Smooth muscle cell of the brain vasculature (primary cell): Measurements from ENCODE around the gene GRIN3B.

Source experiments
- DNase-seq: peaks from one replicate; pipeline ENCODE4 v3.0.0-alpha.2; 2012; ENCODE audit warnings: low read depth, low spot score

Gene GRIN3B

DNA sequence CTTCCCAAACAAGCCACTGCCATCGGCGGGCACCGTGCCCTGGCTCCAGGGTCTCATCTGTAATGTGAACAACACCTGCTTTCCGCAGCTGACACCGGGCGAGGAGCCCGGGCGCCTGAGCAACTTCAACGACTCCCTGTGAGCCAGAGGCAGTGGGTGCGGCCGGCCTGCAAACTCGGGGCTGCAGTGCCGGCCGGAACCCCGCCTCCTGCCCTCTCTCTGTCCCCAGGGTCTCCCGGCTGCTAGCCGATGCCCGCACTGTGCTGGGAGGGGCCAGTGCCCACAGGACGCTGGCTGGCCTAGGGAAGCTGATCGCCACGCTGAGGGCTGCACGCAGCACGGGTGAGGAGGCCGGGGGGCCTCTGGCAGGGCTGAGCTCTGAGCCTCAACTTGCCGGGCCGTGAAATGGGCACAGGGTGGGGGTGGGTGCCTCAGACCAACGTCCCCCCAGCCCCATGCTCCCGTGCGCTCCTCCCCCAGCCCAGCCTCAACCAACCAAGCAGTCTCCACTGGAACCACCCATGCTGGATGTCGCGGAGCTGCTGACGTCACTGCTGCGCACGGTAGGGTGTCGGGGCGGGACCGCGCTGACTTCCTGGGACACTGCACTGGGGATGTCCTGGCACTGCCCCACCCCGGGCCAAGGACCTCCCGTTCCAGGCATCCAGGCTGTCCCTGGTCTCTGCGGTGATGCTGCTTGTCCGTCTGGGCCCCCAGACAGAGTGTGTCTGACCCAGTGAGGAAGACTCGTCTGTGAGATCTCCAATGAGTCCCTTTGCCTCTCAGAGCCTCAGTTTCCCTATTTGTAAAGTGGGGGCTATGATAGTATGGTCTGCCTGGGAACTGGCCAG, 41.8 kb downstream of the GRIN3B start:
- DNase-seq, result no peak

DNA sequence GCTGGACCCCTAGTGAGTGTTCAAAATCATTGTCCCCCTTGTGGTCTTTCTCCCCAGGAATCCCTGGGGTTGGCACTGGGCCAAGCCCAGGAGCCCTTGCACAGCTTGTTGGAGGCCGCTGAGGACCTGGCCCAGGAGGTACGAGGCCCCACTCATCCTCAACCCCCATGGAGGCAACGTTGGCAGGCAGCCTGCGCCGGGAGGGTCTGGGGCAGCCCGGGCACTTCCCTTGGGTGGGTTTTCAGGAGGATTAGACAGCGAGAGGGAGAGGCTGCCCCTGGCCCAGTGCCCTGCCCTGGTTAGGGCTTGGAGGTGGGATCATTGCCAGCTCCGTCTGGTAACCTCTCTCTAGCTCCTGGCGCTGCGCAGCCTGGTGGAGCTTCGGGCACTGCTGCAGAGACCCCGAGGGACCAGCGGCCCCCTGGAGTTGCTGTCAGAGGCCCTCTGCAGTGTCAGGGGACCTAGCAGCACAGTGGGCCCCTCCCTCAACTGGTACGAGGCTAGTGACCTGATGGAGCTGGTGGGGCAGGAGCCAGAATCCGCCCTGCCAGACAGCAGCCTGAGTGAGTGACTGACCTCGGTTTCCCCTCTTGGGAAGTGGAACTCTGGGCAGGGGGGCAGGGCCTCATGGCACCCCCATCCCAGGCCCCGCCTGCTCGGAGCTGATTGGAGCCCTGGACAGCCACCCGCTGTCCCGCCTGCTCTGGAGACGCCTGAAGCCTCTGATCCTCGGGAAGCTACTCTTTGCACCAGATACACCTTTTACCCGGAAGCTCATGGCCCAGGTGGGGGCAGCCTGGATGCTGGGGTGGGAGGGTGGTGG, 42.7 kb downstream of the GRIN3B start:
- no peak for DNase-seq

DNA sequence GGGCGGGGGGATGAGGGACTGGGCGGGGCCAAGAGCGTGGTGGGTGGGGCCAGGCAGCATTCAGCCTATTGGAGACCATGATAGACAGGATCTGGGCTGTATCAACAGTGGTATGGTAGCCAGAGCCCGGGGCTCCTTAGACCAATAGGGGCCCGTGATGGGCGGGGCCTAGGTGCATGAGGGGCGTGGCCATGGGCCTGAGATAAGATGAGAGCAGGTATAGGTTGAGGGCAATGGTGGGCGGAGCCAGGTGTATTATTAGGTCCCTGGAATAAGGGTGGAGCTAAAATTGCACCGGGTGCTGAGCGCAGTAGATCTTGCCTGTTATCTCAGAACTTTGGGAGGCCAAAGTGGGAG, 45.0 kb downstream of the GRIN3B start:
- DNase-seq, result no peak

DNA sequence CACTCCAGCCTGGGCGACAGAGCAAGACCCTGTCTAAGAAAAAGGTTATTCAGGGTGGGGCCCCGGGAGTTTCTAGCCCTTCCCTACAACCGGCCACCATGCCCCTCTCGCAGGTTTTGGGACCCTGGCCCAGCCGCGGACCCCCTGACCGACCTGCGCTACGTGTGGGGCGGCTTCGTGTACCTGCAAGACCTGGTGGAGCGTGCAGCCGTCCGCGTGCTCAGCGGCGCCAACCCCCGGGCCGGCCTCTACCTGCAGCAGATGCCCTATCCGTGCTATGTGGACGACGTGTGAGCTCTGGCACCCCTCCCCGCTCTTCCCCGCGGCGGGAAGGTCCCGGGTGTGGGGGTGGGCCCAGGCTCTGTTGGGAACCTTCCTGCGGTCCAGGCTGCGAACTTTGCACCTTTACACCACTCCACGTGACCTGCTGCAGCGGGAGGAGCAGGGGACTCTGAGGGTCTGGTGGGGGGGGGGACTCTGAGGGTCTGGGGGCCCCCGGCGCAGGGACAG, 46.0 kb downstream of the GRIN3B start:
- no peak for DNase-seq

DNA sequence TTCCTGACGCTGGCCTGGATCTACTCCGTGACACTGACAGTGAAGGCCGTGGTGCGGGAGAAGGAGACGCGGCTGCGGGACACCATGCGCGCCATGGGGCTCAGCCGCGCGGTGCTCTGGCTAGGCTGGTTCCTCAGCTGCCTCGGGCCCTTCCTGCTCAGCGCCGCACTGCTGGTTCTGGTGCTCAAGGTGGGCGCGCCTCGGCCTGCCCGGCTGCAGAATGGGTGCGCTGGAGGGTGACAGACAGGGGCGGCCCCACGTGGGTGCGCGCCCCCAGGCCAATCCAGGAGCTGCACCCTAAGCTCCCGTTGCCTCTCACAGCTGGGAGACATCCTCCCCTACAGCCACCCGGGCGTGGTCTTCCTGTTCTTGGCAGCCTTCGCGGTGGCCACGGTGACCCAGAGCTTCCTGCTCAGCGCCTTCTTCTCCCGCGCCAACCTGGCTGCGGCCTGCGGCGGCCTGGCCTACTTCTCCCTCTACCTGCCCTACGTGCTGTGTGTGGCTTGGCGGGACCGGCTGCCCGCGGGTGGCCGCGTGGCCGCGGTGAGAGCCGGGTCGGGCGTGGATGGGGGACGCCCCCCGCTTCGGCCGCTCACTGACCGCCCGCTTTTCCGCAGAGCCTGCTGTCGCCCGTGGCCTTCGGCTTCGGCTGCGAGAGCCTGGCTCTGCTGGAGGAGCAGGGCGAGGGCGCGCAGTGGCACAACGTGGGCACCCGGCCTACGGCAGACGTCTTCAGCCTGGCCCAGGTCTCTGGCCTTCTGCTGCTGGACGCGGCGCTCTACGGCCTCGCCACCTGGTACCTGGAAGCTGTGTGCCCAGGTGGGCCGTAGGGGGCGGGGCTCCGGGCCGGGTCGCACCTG, 46.8 kb downstream of the GRIN3B start:
- DNase-seq, result no peak

DNA sequence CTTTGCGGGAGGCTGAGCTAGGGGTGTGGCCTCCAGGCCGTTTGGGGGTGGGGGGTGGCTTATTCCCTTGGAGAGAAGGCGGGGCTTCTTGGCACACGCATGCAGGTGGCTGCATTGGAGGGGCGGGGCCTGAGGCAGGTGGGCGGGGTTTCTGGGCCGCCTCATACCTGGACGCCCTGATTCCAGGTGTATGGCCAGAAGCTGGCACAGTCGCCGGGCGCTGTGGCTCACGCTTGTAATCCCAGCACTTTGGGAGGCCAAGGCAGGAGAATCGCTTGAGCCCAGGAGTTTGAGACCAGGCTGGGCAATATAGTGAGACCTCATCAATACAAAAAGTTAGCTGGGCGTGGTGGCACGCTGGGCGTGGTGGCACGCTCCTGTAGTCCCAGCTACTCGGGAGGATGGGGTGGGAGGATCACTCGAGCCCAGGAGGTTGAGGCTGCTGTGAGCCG, 47.5 kb downstream of the GRIN3B start:
- no peak for DNase-seq

DNA sequence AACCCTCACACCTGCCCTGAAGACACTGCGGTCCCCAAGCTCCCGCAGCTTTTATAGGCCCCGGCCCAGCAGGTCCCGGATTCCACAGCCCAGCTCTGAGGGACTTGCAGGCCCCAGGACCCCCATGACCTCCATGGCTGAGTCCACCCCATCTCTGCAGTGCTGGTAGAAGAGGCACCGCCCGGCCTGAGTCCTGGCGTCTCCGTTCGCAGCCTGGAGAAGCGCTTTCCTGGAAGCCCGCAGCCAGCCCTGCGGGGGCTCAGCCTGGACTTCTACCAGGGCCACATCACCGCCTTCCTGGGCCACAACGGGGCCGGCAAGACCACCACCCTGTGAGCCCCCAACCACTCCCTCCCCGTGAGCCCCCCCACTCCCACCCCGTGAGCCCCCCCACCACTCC, 48.9 kb downstream of the GRIN3B start:
- DNase-seq, result no peak

DNA sequence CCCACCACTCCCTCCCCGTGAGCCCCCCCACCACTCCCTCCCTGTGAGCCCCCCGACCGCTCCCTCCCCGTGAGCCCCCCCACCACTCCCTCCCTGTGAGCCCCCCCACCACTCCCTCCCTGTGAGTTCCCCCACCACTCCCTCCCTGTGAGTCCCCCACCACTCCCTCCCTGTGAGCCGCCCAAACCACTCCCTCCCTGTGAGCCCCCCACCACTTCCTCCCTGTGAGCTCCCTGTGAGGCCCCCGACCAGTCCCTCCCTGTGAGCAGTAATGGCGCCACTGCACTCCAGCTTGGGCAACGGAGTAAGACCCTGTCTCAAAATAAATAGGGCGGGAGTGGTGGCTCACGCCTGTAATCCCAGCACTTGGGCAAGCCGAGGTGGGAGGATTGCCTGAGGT, 49.6 kb downstream of the GRIN3B start:
- no peak for DNase-seq

DNA sequence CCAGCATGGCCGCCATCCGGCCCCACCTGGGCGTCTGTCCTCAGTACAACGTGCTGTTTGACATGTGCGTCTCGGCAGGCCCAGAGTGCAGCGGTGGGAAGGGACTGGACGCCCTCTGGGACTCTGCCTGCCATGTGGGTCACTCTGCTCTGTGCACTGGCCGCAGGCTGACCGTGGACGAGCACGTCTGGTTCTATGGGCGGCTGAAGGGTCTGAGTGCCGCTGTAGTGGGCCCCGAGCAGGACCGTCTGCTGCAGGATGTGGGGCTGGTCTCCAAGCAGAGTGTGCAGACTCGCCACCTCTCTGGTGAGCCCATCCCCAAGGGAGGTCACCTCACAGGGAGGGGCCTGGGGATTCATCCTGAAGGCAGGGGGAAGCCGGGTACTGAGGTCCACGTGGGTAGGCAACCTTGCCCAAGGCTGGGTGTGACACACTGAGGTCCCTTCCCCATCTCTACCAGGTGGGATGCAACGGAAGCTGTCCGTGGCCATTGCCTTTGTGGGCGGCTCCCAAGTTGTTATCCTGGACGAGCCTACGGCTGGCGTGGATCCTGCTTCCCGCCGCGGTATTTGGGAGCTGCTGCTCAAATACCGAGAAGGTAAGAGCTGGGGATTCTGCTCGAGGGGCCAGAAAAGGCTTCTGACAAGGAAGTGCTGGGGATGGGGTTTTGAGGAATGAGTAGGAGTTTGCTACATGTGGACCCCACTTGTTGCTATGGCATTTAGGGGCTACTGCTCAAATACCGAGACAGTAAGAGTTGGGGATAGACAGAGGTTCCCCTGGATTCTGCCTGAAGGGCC, 51.0 kb downstream of the GRIN3B start:
- DNase-seq, result no peak

DNA sequence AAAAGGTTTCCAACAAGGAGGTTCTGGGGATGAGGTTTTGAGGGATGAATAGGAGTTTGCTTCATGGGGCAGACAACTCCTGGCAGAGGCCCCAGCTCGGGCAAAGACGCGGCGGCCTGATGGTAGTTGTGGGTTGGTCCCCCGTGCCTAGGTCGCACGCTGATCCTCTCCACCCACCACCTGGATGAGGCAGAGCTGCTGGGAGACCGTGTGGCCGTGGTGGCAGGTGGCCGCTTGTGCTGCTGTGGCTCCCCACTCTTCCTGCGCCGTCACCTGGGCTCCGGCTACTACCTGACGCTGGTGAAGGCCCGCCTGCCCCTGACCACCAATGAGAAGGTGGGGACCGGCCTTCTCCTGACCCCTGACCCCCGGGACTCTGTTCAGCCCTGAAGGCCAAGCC, 51.6 kb downstream of the GRIN3B start:
- DNase-seq, result no peak

DNA sequence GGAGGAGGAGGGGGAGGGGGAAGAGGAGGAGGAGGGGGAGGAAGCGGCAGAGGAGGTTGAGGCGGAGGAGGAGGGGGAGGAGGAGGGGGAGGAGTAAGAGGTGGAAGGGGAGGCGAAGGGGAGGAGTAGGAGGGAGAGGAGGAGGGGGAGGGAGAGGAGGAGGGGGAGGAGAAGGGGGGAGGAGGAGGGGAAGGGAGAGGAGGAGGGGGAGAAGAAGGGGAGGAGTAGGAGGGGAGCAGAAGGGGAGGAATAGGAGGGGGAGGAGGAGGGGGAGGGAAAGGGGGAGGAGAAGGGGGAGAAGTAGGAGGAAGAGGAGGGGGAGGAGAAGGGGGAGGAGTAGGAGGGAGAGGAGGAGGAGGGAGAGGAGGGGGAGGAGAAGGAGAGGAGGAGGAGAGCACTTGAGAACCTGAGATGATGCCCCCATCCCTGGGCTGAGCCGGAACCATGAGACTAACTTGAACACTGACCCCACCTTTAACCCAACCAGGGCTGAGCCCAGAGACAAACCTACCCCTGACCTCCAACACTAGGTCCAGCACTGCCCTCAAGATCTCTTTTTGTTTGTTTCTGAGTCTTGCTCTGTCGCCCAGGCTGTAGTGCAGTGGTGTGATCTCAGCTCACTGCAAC, 52.2 kb downstream of the GRIN3B start:
- no peak for DNase-seq

DNA sequence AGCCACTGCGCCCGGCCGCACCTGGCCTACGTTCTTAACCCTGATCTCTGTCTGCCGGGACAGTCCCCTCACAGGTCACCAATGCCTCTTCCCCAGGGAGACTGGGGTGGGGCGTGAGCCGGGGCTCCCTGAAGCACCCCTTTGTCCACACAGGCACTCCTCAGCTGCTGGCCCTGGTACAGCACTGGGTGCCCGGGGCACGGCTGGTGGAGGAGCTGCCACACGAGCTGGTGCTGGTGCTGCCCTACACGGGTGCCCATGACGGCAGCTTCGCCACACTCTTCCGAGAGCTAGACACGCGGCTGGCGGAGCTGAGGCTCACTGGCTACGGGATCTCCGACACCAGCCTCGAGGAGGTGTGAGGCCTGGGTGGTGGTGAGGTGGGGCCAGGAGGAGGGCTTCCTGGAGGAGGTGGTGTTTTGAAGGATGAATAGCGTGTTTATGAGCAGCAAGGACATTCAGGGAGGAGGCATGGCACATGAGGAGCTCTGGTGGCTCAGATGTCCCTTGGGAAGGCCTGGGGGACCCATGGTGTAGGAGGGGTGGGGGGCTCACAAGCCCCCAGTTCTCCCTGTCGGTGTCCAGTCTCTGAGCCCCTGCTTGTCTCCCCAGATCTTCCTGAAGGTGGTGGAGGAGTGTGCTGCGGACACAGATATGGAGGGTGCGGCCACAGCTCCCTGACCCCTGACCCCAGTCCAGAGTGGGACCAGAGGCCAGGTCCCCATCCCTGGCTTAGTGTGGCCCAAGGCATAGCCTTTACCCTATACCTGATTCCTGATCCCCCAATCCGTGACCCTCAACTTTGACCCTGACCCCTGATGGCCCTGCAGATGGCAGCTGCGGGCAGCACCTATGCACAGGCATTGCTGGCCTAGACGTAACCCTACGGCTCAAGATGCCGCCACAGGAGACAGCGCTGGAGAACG, 53.2 kb downstream of the GRIN3B start:
- DNase-seq, result no peak

DNA sequence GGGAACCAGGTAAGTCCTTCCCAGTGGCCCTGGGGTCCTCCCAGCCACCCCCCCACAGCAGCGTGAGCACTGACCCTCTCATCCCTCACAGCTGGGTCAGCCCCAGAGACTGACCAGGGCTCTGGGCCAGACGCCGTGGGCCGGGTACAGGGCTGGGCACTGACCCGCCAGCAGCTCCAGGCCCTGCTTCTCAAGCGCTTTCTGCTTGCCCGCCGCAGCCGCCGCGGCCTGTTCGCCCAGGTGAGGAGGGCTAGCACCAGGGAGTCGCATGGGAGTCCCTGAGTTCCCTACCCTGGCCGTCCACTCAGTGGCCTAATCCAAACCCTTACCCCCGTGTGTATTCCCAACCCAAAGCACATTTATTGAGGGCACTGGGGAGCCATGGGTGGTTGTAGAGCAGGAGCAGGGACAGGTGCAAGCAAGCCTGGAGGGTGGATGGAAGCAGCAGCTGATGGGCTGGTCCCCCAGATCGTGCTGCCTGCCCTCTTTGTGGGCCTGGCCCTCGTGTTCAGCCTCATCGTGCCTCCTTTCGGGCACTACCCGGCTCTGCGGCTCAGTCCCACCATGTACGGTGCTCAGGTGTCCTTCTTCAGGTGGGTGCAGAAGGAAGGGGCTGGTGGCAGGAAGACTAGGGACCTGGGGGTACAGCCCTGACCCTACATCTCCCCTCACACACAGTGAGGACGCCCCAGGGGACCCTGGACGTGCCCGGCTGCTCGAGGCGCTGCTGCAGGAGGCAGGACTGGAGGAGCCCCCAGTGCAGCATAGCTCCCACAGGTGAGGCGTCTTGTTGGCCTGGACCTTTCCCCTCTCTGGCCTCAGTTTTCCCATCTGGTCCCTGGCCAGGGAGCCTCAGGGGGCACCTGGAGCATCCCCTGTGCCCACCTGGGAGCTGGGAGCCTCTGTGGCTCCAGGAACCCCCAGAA, 54.1 kb downstream of the GRIN3B start:
- no peak for DNase-seq

DNA sequence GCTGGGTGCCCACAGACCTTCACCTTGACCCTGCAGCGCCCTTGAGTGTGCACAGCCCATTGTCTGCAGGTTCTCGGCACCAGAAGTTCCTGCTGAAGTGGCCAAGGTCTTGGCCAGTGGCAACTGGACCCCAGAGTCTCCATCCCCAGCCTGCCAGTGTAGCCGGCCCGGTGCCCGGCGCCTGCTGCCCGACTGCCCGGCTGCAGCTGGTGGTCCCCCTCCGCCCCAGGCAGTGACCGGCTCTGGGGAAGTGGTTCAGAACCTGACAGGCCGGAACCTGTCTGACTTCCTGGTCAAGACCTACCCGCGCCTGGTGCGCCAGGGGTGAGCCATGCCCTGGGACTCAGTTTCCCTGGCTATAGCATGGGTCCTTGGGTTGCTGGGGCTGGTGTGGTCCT, 54.8 kb downstream of the GRIN3B start:
- DNase-seq, result no peak

DNA sequence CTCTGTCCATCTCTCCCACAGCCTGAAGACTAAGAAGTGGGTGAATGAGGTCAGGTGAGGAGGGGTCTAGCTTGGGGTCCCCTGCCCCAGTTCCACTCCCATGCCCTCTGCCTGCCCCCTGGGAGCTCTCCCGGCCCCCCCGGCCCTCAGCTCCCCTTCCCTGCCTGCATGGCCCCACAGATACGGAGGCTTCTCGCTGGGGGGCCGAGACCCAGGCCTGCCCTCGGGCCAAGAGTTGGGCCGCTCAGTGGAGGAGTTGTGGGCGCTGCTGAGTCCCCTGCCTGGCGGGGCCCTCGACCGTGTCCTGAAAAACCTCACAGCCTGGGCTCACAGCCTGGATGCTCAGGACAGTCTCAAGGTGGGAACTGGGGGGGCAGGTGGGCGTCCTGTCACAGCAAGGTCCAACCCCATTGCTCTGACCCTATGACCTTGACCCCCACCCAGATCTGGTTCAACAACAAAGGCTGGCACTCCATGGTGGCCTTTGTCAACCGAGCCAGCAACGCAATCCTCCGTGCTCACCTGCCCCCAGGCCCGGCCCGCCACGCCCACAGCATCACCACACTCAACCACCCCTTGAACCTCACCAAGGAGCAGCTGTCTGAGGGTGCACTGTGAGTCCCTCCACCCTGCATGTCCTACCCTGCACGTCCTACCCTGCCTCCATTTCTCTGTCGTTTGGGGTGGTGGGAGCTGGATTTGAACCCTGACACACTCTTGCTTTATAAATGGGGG, 55.8 kb downstream of the GRIN3B start:
- DNase-seq, result no peak

DNA sequence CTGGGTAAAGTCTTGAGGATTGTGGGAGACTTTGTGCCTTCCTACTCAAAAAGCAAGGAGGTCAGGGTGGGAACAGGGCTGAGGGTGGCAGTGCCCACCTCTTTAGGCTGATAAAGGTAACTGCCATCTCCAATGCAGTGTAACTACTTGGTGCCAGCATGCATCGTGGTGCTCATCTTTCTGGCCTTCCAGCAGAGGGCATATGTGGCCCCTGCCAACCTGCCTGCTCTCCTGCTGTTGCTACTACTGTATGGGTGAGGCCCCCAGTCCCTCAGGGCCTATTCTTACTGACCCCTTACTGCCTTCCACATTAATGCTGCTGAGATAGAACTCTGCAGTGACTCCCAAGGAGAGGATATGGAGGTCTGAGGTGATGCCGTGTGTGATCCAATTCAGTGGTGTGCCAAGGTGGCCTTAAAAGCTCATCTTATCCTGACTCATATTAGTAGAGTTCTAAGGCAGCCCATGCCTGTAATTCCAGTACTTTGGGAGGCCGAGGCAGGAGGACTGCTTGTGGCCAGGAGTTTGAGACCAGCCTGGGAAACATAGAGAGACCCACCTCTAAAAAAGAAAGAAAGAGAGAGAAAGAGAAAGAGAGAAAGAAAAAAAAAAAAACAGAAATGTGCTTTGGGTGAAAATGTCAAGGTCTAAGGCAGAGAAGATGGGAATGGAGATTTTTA, 57.1 kb downstream of the GRIN3B start:
- no peak for DNase-seq

DNA sequence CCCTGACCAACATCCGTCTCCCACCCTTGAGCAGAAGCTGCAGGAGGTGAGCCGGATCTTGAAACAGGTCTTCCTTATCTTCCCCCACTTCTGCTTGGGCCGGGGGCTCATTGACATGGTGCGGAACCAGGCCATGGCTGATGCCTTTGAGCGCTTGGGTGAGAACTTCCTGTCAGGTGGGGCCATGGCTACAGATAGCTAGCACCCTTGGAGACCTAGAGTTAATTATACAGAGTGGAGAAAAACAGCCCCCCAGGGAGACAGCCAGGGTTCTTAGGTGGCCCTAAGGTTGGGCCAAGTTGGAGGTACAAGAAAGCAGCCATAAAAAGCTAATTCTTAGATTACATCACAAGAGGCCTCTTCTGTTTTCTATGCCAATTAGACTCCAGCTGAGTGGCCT, 57.9 kb downstream of the GRIN3B start:
- DNase-seq, result no peak
